Activated T-helper 2 cell treated with anti-CD3 and anti-CD28 coated beads, Interferon-gamma antibody, Interleukin-2, Interleukin-4, amounts not matched to agents 10 μg/mL and 5 μg/mL and 100 μg/mL, durations not matched to agents 14 hours and 24 hours and 36 hours (primary cell): ENCODE results near the gene ECPAS. TPM values are rescaled to one million over a fixed set of nuclear protein-coding genes. Genes with fewer than 3 reads are reported as not detected.
"Not testable (repeated sequence)": the region's sequence is repeated elsewhere in the genome, so short reads cannot be mapped to it uniquely, and the experiment has no call there.

ENCODE experiments used
- DNase-seq: peaks from one replicate; pipeline ENCODE4 v3.0.0; 2021; ENCODE audit warnings: low spot score
- H3K27ac Mint-ChIP-seq: one replicate; pipeline ENCODE4 v1.8.0; 2021; ENCODE audit warnings: mixed read lengths
- H3K27me3 Mint-ChIP-seq: one replicate; pipeline ENCODE4 v1.8.0; 2021; ENCODE audit warnings: low read depth, mixed read lengths
- H3K36me3 Mint-ChIP-seq: one replicate; pipeline ENCODE4 v1.8.0; 2021; ENCODE audit warnings: low read depth, mixed read lengths
- H3K4me1 Mint-ChIP-seq: one replicate; pipeline ENCODE4 v1.8.0; 2021; ENCODE audit warnings: low read depth, mixed read lengths
- H3K4me3 Mint-ChIP-seq: one replicate; pipeline ENCODE4 v1.8.0; 2021; ENCODE audit warnings: low read depth, mild to moderate bottlenecking, moderate library complexity, mixed read lengths
- H3K9me3 Mint-ChIP-seq: one replicate; pipeline ENCODE4 v1.8.0; 2021; ENCODE audit warnings: mixed read lengths
- intact Hi-C: fragments of 100-400 bp; cut with micrococcal nuclease; formaldehyde crosslinking; loops from one replicate; pipeline ENCODE4 v1.15.1; 2023
- total RNA-seq: library from RNA; stranded (reverse); gene quantifications from 2 replicates; pipeline ENCODE4 v1.2.3, GENCODE V29; 2022

The ECPAS gene
- total RNA-seq, 1 donor from 2014 or later, result 96.8 TPM

DNA sequence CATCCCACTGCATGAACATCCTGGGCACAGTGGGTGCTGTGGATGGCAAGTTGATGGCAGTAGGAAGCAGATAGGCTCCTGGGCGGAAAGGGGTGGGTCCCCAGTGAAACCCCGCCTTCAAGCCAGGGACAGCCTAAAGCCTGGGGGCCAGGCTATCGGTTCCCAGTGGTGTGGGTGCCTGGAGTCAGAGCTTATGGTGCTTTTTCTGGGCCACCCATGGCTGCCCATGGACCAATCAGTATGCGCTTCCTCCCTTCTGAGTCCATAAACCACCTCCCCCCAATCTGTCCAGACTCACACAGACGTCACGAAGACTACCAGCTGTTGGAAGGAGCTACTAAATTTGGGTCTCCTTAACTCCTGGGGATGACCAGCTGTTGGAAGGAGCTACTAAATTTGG lies 17.5 kb upstream of the ECPAS start:
- H3K4me3 Mint-ChIP-seq, result no peak overlapping the region
- intact Hi-C loops, result no loop called here

DNA sequence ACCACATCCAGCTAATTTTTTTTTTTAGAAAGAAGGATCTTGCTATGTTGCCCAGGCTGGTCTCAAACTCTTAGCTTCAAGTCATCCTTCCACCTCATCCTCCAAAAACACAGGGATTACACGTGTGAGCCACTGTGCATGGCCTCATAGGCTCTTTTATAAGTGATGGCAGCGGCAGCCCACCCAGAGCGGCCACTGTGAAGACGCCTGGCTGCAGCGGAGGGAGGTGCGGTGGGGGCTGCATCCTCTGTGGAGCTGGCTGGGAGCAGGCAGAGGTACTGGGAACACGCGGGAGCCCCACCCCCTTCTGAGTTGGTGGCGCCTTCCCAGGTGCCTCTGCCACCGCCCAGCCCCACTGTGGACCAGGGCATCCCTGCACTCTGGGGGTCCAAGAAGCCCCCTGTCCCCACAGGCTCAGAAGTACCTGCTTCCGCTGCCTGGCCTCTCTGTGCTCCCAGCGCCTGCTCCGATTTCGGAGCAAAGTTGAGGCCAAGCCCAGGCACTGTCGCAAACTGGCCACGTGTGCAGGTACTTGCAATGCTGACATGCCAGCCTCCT lies 16.9 kb upstream of the ECPAS start:
- Mint-ChIP-seq H3K9me3 (no peaks in the 10 kb centered on the region), H3K27me3 (peaks cover 5% of the 10 kb centered on the region), H3K4me1 (no peaks in the 10 kb centered on the region), H3K27ac (no peak overlapping the region), H3K4me3 (no peak overlapping the region), H3K36me3 (no peaks in the 10 kb centered on the region)
- intact Hi-C loops, result no loop called here
- no peak for DNase-seq

More for the DNA sequence above, 17.5 kb upstream of the ECPAS start:
- DNase-seq, result no peak
- H3K4me1 Mint-ChIP-seq, result no peaks in the 10 kb centered on the region
- H3K27ac Mint-ChIP-seq, result no peak overlapping the region
- peaks cover 5% of the 10 kb centered on the region for H3K27me3 Mint-ChIP-seq
- H3K9me3 Mint-ChIP-seq, result no peaks in the 10 kb centered on the region
- no peaks in the 10 kb centered on the region for H3K36me3 Mint-ChIP-seq

DNA sequence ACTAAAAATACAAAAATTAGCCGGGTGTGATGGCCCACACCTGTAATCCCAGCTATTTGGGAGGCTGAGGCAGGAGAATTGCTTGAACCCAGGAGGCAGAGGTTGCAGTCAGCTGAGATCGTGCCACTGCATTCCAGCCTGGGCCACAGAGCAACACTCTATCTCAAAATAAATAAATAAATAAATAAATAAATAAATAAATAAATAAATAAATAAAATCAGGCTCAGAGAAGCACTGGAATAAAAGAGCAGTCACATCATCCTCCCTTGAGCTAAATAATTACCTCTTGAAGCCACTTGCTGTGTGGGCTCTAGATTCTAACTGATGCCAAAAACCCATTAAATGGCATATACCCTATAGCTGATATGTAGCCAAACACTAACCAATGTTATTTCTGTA lies 13.0 kb upstream of the ECPAS start:
- H3K36me3 Mint-ChIP-seq, intact Hi-C loops, H3K4me1 Mint-ChIP-seq, H3K9me3 Mint-ChIP-seq, DNase-seq, H3K4me3 Mint-ChIP-seq, H3K27me3 Mint-ChIP-seq, H3K27ac Mint-ChIP-seq: not testable (repeated sequence)

DNA sequence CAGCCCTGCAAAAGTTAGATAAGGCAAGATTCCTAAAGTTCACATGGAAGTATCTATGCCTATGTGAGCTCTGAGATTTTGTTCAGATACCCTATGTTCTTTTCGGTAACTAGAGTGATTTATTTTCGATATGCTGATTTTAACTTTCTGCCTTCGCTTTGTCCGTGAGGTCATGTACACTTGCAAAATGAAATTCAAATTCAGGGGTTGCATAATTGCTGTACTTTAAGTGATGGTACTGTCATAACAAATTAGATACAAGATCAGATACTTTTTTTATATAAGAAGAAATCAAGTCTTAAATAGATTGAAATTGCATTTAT lies 350 bp upstream of the ECPAS start:
- intact Hi-C loops, result loop anchor here (2.0 to 5.0 kb wide), 5 partner anchors 40 to 1227 kb away; partner anchors contain the start of genes DNAJC25, PTGR1, TXN and ZNF483
- peak overlapping the region; percentile 82 for H3K27ac Mint-ChIP-seq
- H3K27me3 Mint-ChIP-seq, result peaks cover 11% of the 10 kb centered on the region
- peaks cover 21% of the 10 kb centered on the region for H3K4me1 Mint-ChIP-seq
- no peaks in the 10 kb centered on the region for H3K9me3 Mint-ChIP-seq
- DNase-seq, result no peak
- H3K4me3 Mint-ChIP-seq, result peak overlapping the region; percentile 84
- peaks cover 16% of the 10 kb centered on the region for H3K36me3 Mint-ChIP-seq

DNA sequence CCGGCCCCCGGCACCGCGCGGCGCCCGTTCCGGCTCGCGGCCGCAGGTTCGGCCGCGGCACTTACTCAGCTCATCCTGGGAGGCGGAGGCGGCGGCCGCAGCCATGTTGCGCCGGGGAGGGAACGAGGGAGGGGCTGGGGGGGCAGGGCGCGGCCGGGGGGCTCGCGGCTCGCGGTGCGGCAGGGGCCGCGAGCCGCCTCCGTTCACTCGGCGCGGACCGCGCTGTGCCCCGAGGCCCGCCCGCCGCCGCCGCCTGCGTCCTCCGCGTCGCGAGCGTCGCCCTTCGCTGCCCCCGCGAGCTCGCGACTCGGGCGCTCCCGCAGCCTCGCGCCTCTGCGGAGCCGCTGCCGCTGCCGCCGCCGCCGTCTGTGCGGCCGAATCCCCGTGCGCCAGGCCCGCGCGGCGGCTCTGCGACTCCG lies 735 bp downstream of the ECPAS start:
- no peak overlapping the region for H3K27ac Mint-ChIP-seq
- H3K4me3 Mint-ChIP-seq, result no peak overlapping the region
- intact Hi-C loops, result loop anchor here (2.0 to 5.0 kb wide), 3 partner anchors 177 to 1226 kb away; partner anchors contain the start of genes GNG10 and TXN
- peaks cover 27% of the 10 kb centered on the region for H3K4me1 Mint-ChIP-seq
- H3K27me3 Mint-ChIP-seq, result peaks cover 8% of the 10 kb centered on the region
- H3K9me3 Mint-ChIP-seq, result no peaks in the 10 kb centered on the region
- no peak for DNase-seq
- peaks cover 22% of the 10 kb centered on the region for H3K36me3 Mint-ChIP-seq

DNA sequence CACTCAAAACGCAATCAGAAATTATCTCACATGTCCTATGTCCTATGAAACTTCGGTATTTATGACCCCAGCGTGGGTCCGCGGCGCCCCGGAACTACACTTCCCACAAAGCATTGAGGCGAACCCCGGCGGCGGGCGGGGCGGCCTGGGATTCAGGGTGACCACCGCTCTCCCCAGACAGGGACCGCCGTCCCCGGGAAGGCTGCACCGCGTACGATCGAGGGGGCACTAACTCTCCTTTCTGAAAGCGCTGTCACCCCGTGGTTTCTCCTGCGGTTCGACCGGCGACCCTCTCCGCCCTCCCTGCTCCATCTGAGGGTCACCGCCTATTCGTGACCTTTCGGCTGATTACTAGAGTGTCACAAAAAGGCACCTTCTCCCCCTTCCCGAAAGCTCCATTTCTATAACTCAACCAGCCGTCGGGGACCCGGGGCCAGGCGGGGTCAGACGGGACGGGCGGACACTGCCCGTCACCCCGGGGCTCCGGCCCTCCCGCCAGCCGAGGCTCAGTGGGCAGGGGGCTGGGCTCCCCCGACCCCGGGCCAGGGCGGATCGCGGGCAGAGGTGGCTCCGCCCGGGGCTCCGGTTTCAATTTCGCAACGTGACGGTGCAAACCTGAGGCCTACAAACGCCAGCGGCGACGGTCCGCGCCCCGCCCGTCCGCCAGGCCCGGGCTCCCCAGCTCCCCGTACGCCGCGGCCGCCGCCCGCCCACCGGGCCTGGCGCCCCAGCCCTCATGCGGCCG lies 1.3 kb downstream of the ECPAS start:
- intact Hi-C loops, result loop anchor here (2.0 to 5.0 kb wide), 3 partner anchors 178 to 1226 kb away; partner anchors contain the start of genes GNG10 and TXN
- Mint-ChIP-seq H3K4me1 (peaks cover 27% of the 10 kb centered on the region), H3K27ac (peak overlapping the region; percentile 73), H3K9me3 (no peaks in the 10 kb centered on the region), H3K4me3 (peak overlapping the region; percentile 84), H3K27me3 (peaks cover 7% of the 10 kb centered on the region), H3K36me3 (peaks cover 22% of the 10 kb centered on the region)
- DNase-seq, result peak; percentile 67

DNA sequence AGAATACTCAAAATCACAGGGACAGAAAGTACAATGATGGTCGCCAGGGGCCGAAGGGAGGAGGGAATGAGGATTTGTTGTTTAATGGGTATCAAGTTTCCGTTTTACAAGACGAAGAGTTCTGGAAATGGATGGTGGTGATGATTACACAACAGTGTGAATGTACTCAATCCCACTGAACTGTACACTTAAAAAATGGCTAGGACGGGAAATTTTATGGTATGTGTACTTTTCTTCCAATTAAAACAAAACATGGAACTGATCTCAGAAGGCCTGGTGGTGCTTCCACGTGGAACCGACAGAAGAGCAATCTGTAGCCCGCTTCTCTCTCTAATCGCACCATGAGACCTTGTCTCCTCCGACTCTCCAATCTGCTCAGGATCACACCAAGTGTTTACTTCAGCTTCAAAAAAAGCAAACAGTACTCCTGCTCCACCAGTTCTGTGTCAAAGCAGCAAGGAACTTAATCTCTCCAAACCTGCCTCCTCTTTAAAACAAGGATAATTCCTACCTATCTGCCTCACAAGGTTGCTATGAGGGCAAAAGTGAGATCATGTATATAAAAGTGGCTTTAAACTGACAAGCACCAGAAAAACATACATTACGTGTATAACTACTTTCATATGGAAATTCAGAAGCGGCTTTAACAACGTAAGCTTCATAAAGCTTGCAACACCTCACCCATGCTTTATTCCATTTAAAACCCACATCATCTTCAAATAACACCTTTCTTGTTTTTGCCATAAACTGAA lies 2.1 kb downstream of the ECPAS start:
- Mint-ChIP-seq H3K9me3 (no peaks in the 10 kb centered on the region), H3K36me3 (peaks cover 26% of the 10 kb centered on the region), H3K27me3 (no peaks in the 10 kb centered on the region), H3K4me3 (peak overlapping the region; percentile 84), H3K27ac (peak overlapping the region; percentile 73), H3K4me1 (peaks cover 33% of the 10 kb centered on the region)
- intact Hi-C loops, result loop anchor here (2.0 to 5.0 kb wide), 3 partner anchors 179 to 1225 kb away; partner anchors contain the start of genes GNG10 and TXN
- DNase-seq, result no peak

DNA sequence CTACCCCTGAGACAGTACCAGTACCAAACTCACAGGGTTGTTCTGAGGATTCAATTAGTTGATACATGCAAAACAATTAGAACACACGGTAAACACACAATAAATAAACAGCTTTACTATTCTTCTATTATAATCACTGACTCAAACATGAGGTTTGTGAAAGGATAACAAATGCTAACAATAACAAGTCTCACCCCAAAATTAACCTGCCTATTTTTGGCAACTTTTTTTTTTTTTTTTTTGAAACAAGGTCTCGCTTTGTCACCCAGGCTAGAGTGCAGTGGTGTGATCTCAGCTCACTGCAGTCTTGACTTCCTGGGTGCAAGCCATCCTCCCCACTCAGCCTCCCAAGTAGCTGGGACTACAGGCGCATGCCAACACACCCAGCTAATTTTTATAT lies 6.5 kb downstream of the ECPAS start:
- Mint-ChIP-seq H3K9me3 (no peaks in the 10 kb centered on the region), H3K4me1 (peaks cover 32% of the 10 kb centered on the region), H3K4me3 (no peak overlapping the region), H3K27me3 (no peaks in the 10 kb centered on the region), H3K36me3 (peaks cover 27% of the 10 kb centered on the region), H3K27ac (no peak overlapping the region)
- no peak for DNase-seq
- intact Hi-C loops, result no loop called here

DNA sequence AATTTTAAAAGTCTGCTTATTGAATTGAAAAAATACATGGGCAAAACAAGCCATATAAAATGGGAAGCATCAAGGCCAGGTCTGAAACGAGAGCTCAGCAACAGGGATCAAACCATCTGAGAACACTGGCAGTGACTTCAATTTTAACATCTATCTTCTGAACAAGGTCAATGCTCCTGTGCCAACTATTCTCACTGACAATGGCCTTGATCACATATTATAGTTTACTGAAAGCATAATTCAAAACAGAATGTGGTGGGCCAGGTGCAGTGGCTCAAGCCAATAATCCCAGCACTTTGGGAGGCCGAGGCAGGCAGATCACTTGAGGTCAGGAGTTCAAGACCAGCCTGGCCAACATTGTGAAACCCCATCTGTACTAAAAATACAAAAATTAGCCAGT lies 9.0 kb downstream of the ECPAS start:
- no peak overlapping the region for H3K4me3 Mint-ChIP-seq
- no peak overlapping the region for H3K27ac Mint-ChIP-seq
- no peaks in the 10 kb centered on the region for H3K27me3 Mint-ChIP-seq
- H3K9me3 Mint-ChIP-seq, result no peaks in the 10 kb centered on the region
- H3K36me3 Mint-ChIP-seq, result peaks cover 20% of the 10 kb centered on the region
- DNase-seq, result no peak
- intact Hi-C loops, result no loop called here
- peaks cover 19% of the 10 kb centered on the region for H3K4me1 Mint-ChIP-seq

DNA sequence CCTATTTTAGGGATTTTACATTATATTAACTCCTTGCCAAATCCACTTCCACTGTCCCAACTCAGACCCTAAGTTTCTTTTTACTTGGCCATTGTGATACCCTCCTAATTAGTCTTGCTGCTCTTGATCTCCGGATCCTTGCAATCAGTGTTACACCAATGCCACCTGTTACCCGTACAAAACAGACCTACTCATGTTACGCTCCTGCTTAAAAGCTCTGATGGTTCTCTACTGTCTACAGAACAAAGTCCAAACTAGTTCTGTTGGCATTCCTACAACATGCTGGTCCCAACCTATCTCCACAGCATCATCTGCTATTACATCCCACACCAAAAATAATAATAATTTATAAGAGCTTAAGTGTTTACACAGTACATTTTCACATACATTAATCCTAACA lies 9.8 kb downstream of the ECPAS start:
- no peaks in the 10 kb centered on the region for H3K27me3 Mint-ChIP-seq
- H3K4me1 Mint-ChIP-seq, result peaks cover 19% of the 10 kb centered on the region
- no peak overlapping the region for H3K4me3 Mint-ChIP-seq
- no peak overlapping the region for H3K27ac Mint-ChIP-seq
- no peak for DNase-seq
- peaks cover 23% of the 10 kb centered on the region for H3K36me3 Mint-ChIP-seq
- H3K9me3 Mint-ChIP-seq, result no peaks in the 10 kb centered on the region
- intact Hi-C loops, result no loop called here

DNA sequence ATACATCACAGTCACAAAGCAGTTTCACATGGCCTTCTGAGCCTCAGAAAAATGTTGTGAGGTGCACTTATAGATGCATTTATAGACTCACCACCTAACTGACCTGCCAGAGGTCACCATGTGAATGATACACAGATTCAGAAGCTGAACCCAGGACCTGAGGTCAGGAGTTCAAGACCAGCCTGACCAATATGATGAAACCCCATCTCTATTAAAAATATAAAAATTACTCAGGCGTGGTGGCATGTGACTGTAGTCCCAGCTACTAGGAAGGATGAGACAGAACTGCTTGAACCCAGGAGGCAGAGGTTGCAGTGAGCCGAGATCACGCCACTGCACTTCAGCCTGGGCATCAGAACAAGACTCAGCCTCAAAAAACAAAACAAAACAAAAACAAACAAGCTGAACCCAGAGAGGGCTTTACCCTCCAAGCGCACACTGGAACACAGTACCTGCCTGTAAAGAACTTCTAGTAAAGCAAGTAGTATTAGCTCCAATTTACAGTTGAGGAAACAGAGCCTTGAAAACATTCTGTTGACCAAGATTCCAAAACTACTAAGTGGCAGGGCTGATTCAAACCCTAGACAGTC lies 16.3 kb downstream of the ECPAS start:
- Mint-ChIP-seq H3K27me3 (no peaks in the 10 kb centered on the region), H3K4me1 (peaks cover 11% of the 10 kb centered on the region), H3K36me3 (peaks cover 46% of the 10 kb centered on the region), H3K4me3 (no peak overlapping the region), H3K27ac (no peak overlapping the region), H3K9me3 (peaks cover 14% of the 10 kb centered on the region)
- intact Hi-C loops, result no loop called here
- no peak for DNase-seq

DNA sequence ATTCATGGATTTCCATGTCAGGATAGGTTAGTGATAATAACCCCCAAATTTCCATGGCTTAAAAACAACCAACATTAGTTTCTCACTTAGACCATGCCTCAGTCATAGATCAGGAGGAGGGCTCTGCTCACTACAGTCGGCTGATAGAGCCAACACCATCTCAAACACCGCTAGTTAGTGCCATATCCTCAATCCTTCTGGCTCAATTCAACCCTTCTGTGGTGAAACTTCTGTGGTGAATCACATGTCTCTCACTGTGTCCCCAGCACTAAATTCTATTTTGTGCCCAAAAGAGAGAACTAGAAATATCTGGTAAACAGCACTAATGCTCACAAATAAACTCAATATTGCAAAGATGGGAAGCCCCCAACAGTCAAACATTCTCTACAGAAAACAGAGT lies 21.1 kb downstream of the ECPAS start:
- H3K27ac Mint-ChIP-seq, result no peak overlapping the region
- intact Hi-C loops, result no loop called here
- no peak overlapping the region for H3K4me3 Mint-ChIP-seq
- no peaks in the 10 kb centered on the region for H3K27me3 Mint-ChIP-seq
- H3K36me3 Mint-ChIP-seq, result peaks cover 38% of the 10 kb centered on the region
- H3K4me1 Mint-ChIP-seq, result peaks cover 3% of the 10 kb centered on the region
- DNase-seq, result no peak
- peaks cover 30% of the 10 kb centered on the region for H3K9me3 Mint-ChIP-seq
